ENCODE results near the gene HOXC11.

HOXC11 gene

GRCh38 chr12:53999559-54000115 is 26.7 kb downstream of the HOXC11 start:
- peak; percentile 68 for DNase-seq

GRCh38 chr12:54000116-54001114 is 27.5 kb downstream of the HOXC11 start, which contains the start of gene HOXC9:
Gene HOXC9, plus strand, starts transcription at chr12:54000161. Its CDS starts 28 bp downstream, at chr12:54000189.
- no peak for DNase-seq

GRCh38 chr12:54001283-54002187 is 28.6 kb downstream of the HOXC11 start:
- no peak for DNase-seq

GRCh38 chr12:54002278-54002914 is 29.5 kb downstream of the HOXC11 start:
- DNase-seq: no peak

GRCh38 chr12:54002915-54003389 is 30.0 kb downstream of the HOXC11 start:
- no peak for DNase-seq

GRCh38 chr12:54003625-54004024 is 30.7 kb downstream of the HOXC11 start:
- DNase-seq: no peak

GRCh38 chr12:54004063-54004840 is 31.3 kb downstream of the HOXC11 start:
- DNase-seq: no peak

GRCh38 chr12:54004841-54005530 is 32.1 kb downstream of the HOXC11 start:
- DNase-seq: no peak

GRCh38 chr12:54005531-54005852 is 32.6 kb downstream of the HOXC11 start:
- DNase-seq: no peak

GRCh38 chr12:54005853-54006558 is 33.1 kb downstream of the HOXC11 start:
- peak; percentile 82 for DNase-seq

GRCh38 chr12:54006559-54007220 is 33.8 kb downstream of the HOXC11 start:
- no peak for DNase-seq

- DNase-seq: no peak
Observed at GRCh38 chr12:54007538-54008259, 34.8 kb downstream of the HOXC11 start.

GRCh38 chr12:54008260-54008552 is 35.3 kb downstream of the HOXC11 start:
- no peak for DNase-seq

- DNase-seq: no peak
Observed at GRCh38 chr12:54009171-54010052, 36.5 kb downstream of the HOXC11 start.

GRCh38 chr12:54010053-54010971 is 37.4 kb downstream of the HOXC11 start:
- no peak for DNase-seq

- DNase-seq: no peak
Observed at GRCh38 chr12:54010972-54011664, 38.2 kb downstream of the HOXC11 start.
